Fibroblast of lung (primary cell): Measurements from ENCODE around the gene QARS1. TPM values are rescaled to one million over a fixed set of nuclear protein-coding genes. Genes with fewer than 3 reads are reported as not detected.
A peak's percentile ranks its signal among the peaks of the same experiment; 100 is the strongest.

ENCODE experiments used
- DNase-seq, 2 donors: peaks; one replicate each; pipeline versions ENCODE4 v3.0.0 to v3.0.0-alpha.2; 2010; ENCODE audit warnings: low read depth in 2 of 2
- H2AFZ ChIP-seq: 2 replicates; pipeline ENCODE4 v1.5.1; 2012; ENCODE audit warnings: low read length, control low read depth, inconsistent platforms
- H3K27ac ChIP-seq: 2 replicates; pipeline ENCODE4 v1.5.1; 2011; ENCODE audit warnings: low read length, control low read depth; ENCODE audit not compliant: insufficient read depth
- H3K27me3 ChIP-seq: 2 replicates; pipeline ENCODE4 v1.5.1; 2011; ENCODE audit warnings: mild to moderate bottlenecking, low read length; ENCODE audit not compliant: control insufficient read depth, insufficient read depth
- H3K36me3 ChIP-seq: 2 replicates; pipeline ENCODE4 v1.5.1; 2011; ENCODE audit warnings: low read length; ENCODE audit not compliant: control insufficient read depth, insufficient read depth
- H3K4me1 ChIP-seq: 2 replicates; pipeline ENCODE4 v1.5.1; 2011; ENCODE audit warnings: low read length; ENCODE audit not compliant: control insufficient read depth, insufficient read depth; ENCODE audit errors: extremely low read depth
- H3K4me2 ChIP-seq: 2 replicates; pipeline ENCODE4 v1.5.1; 2011; ENCODE audit warnings: low read length, control low read depth; ENCODE audit not compliant: insufficient read depth; ENCODE audit errors: extremely low read depth
- H3K4me3 ChIP-seq, 4 experiments: fragments of 200-600 bp in 1 of 4; sonication (generic) in 1 of 4; replicated peaks in 1 of 4; 2 replicates each; pipeline ENCODE4 v1.5.1; 2011 to 2016; ENCODE audit warnings: low read length in 4 of 4, low read depth in 3 of 4, mild to moderate bottlenecking in 3 of 4, control low read depth in 2 of 4, inconsistent platforms in 1 of 4, mixed read lengths in 1 of 4; ENCODE audit not compliant: insufficient read depth in 1 of 4; ENCODE audit errors: control extremely low read depth in 1 of 4
- H3K79me2 ChIP-seq: 2 replicates; pipeline ENCODE4 v1.5.1; 2012; ENCODE audit warnings: mild to moderate bottlenecking, low read length, inconsistent platforms; ENCODE audit not compliant: control insufficient read depth, insufficient read depth
- H3K9ac ChIP-seq: 2 replicates; pipeline ENCODE4 v1.5.1; 2011; ENCODE audit warnings: mild to moderate bottlenecking, low read length, control low read depth; ENCODE audit not compliant: insufficient read depth
- H3K9me3 ChIP-seq: 2 replicates; pipeline ENCODE4 v1.5.1; 2012; ENCODE audit warnings: low read depth, low read length; ENCODE audit not compliant: control insufficient read depth, insufficient read depth
- H4K20me1 ChIP-seq: 2 replicates; pipeline ENCODE4 v1.5.1; 2011; ENCODE audit warnings: low read length; ENCODE audit not compliant: control insufficient read depth, insufficient read depth; ENCODE audit errors: extremely low read depth
- CTCF ChIP-seq, 2 donors: IDR thresholded peaks in 1 of 2; conservative IDR thresholded peaks in 1 of 2; 1 replicate in 1 of 2; 2 replicates in 1 of 2; pipeline ENCODE4 v1.5.1; 2011 to 2012; ENCODE audit warnings: low read length in 2 of 2, control low read depth in 1 of 2, inconsistent platforms in 1 of 2, low read depth in 1 of 2, mild to moderate bottlenecking in 1 of 2
- EZH2 ChIP-seq: IDR thresholded peaks from 2 replicates; pipeline ENCODE4 v1.5.1; 2012; ENCODE audit warnings: low read length, control low read depth, mild to moderate bottlenecking; ENCODE audit errors: missing control alignments
- polyA minus RNA-seq: library from RNA; depleted of rRNA, polyadenylated mRNA; stranded (reverse); fragments of >200 nt; gene quantifications from 2 replicates; pipeline ENCODE4 v1.2.3, GENCODE V29; 2011; ENCODE audit warnings: low replicate concordance
- polyA plus RNA-seq, 2 donors: library from polyadenylated mRNA; depleted of rRNA in 1 of 2; stranded (reverse) in 1 of 2; unstranded in 1 of 2; fragments of >200 nt; gene quantifications; 2 replicates each; pipeline ENCODE4 v1.2.1, GENCODE V29; 2011 to 2012; ENCODE audit warnings: missing spikeins in 1 of 2
- total RNA-seq: library from RNA; depleted of rRNA; stranded (reverse); fragments of >200 nt; gene quantifications from 2 replicates; pipeline ENCODE4 v1.2.1, GENCODE V29; 2014

QARS1 gene
- total RNA-seq = 292 and 304 TPM in 2 replicates
- polyA plus RNA-seq = 164 and 166 TPM in 2 replicates
- polyA plus RNA-seq (2012) = 237 and 245 TPM in 2 replicates
- polyA minus RNA-seq = 718 and 842 TPM in 2 replicates

- Histone ChIP-seq H3K9ac (peak within 1 kb of the TSS; percentile 81), H3K4me2 (peak within 1 kb of the TSS; percentile 100), H2AFZ (peak within 1 kb of the TSS; percentile 89), H3K27ac (peak within 1 kb of the TSS; percentile 88), H3K36me3 (peaks cover 32% of the 10 kb centered on the region), H3K27me3 (no peaks in the 10 kb centered on the region), H3K4me3 (peak within 1 kb of the TSS; percentile 75 to 89 (median 76)), H4K20me1 (no peaks in the 10 kb centered on the region), H3K9me3 (no peaks in the 10 kb centered on the region), H3K4me1 (peaks cover 7% of the 10 kb centered on the region), H3K79me2 (peaks cover 14% of the 10 kb centered on the region)
- no peak for TF ChIP-seq CTCF (conservative IDR thresholded peaks at IDR 0.05 in 1 of 2, IDR thresholded peaks at IDR 0.05 in 1 of 2; ENCODE audit: low read depth in 1 of 2, low read length in 2 of 2)
- DNase-seq = peak; percentile 90
Measured at GRCh38 chr3:49104427-49105291, at the start of gene QARS1. QARS1 (minus strand) TSS chr3:49104757; CDS start chr3:49104733, 24 bp downstream.

GRCh38 chr3:49153349-49153912 is 48.9 kb upstream of the QARS1 start:
- Histone ChIP-seq H4K20me1 (no peaks in the 10 kb centered on the region), H3K4me1 (no peaks in the 10 kb centered on the region), H3K27ac (no peak overlapping the region), H3K9ac (no peak overlapping the region), H2AFZ (no peak overlapping the region), H3K4me2 (no peak overlapping the region), H3K27me3 (no peaks in the 10 kb centered on the region), H3K36me3 (no peaks in the 10 kb centered on the region), H3K4me3 (no peak overlapping the region), H3K79me2 (no peaks in the 10 kb centered on the region), H3K9me3 (no peaks in the 10 kb centered on the region)
- TF ChIP-seq CTCF (conservative IDR thresholded peaks at IDR 0.05 in 1 of 2, IDR thresholded peaks at IDR 0.05 in 1 of 2; ENCODE audit: low read depth in 1 of 2, low read length in 2 of 2) = no peak
- no peak for TF ChIP-seq EZH2
- no peak for DNase-seq

DNA sequence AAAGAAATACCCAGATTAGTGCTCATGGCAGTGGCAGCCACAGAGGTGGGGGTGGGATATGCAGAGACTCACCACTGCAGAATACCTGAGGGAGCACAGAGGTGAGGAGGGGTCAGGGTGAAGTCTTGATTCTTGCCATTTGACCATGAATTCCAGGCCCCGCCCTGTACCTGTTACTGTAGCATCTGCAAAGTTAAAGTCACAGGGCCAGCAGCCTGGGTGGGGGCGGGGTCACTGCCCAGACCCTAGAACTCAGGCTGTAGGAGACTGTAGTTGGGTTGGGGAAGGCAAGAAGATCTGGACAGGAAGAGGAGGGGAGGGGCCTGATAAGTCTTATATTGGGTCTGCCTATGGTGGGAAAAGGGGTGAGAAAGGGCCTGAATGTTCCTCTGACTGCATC is 47.1 kb upstream of the QARS1 start:
- no peak overlapping the region for H3K27ac ChIP-seq
- DNase-seq = no peak
- TF ChIP-seq EZH2 = no peak
- TF ChIP-seq CTCF (conservative IDR thresholded peaks at IDR 0.05 in 1 of 2, IDR thresholded peaks at IDR 0.05 in 1 of 2; ENCODE audit: low read depth in 1 of 2, low read length in 2 of 2) = no peak
- no peaks in the 10 kb centered on the region for H3K79me2 ChIP-seq
- no peak overlapping the region for H3K4me3 ChIP-seq
- H3K36me3 ChIP-seq = no peaks in the 10 kb centered on the region
- H3K4me1 ChIP-seq = no peaks in the 10 kb centered on the region
- H3K4me2 ChIP-seq = no peak overlapping the region
- no peak overlapping the region for H2AFZ ChIP-seq
- H3K9ac ChIP-seq = no peak overlapping the region
- H3K9me3 ChIP-seq = no peaks in the 10 kb centered on the region
- H4K20me1 ChIP-seq = no peaks in the 10 kb centered on the region
- no peaks in the 10 kb centered on the region for H3K27me3 ChIP-seq
